ENCODE results near the gene SRSF4.

DNA sequence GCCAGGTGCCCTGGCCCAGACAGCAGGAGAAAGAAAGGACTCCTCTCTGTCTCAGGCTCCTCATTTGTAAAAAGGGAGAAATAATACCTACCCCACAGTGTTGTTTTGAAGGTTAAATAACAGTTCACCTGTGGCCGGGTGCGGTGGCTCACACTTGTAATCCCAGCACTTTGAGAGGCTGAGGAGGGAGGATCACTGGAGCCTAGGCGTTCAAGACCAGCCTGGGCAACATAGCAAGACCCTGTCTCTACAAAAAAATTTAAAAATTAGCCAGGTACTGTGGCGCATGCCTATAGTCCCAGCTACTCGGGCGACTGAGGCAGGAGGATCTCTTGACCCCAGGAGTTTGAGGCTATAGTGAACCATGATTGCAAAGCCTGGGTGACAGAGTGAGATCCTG lies 55.5 kb downstream of the SRSF4 start:
- TF ChIP-seq EZH2 (IDR thresholded peaks at IDR 0.05; ENCODE audit: insufficient read depth, poor library complexity, severe bottlenecking) (no peak), EZH2phosphoT487 (IDR thresholded peaks at IDR 0.05; ENCODE audit: insufficient read depth, low read depth) (no peak)

All from GM23248 (cell line).